Measurements from ENCODE around the gene ZFP91.
"Not testable (repeated sequence)": the region's sequence is repeated elsewhere in the genome, so short reads cannot be mapped to it uniquely, and the experiment has no call there.

Gene ZFP91
- 48.4 to 126 (median 88.9) reads per million in 9 experiments for total RNA-seq

- peaks cover 45 to 62% of the 10 kb centered on the region in 2 donors for H3K4me1 Mint-ChIP-seq (ENCODE audit: low read depth in 2 of 2)
- peak within 1 kb of the TSS; percentile 90 to 92 for H3K4me3 Mint-ChIP-seq
- peak; percentile 53 for ATAC-seq (replicated peaks)
- H3K27ac Mint-ChIP-seq, result peak within 1 kb of the TSS; percentile 100
- H3K9me3 Mint-ChIP-seq, result no peaks in the 10 kb centered on the region
- peak; percentile 88 to 91 (median 88) for DNase-seq
- peaks cover 57% of the 10 kb centered on the region for H3K36me3 Mint-ChIP-seq (ENCODE audit: insufficient read depth)
- no peaks in the 10 kb centered on the region for H3K27me3 Mint-ChIP-seq
Observed at GRCh38 chr11:58578635-58579191, at the start of gene ZFP91. Gene ZFP91, plus strand, starts transcription at chr11:58579063. Its CDS starts 219 bp downstream, at chr11:58579282.

DNA sequence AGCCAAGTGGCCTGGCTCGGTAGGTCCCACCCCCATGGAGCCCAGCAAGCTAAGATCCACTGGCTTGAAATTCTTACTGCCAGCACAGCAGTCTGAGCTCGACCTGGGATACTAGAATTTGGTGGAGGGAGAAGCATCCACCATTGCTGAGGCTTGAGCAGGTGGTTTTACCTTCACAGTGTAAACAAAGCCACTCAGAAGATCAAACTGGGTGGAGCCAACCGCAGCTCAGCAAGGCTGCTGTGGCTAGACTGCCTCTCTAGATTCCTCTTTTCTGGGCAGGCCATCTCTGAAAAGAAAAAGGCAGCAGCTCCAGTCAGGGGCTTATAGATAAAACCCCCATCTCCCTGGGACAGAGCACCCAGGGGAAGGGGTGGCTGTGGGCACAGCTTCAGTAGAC is 48.6 kb upstream of the ZFP91 start:
- peak overlapping the region; percentile 35 to 70 for H3K27ac Mint-ChIP-seq
- peaks cover 53% of the 10 kb centered on the region for H3K36me3 Mint-ChIP-seq (ENCODE audit: insufficient read depth)
- peaks cover 22 to 24% of the 10 kb centered on the region in 2 donors for H3K4me1 Mint-ChIP-seq (ENCODE audit: low read depth in 2 of 2)
- H3K4me3 Mint-ChIP-seq, result peak overlapping the region in 1 of 2 donors; percentile 35
- DNase-seq, result no peak
- H3K27me3 Mint-ChIP-seq, result no peaks in the 10 kb centered on the region
- H3K9me3 Mint-ChIP-seq, result no peaks in the 10 kb centered on the region
- ATAC-seq (replicated peaks), result peak; percentile 49

- DNase-seq (no peak), ATAC-seq (replicated peaks) (no peak)
- Mint-ChIP-seq H3K27me3 (no peaks in the 10 kb centered on the region), H3K27ac (no peak overlapping the region), H3K4me1 (ENCODE audit: low read depth in 2 of 2) (peaks cover 24 to 31% of the 10 kb centered on the region in 2 donors), H3K9me3 (no peaks in the 10 kb centered on the region), H3K36me3 (ENCODE audit: insufficient read depth) (peaks cover 56% of the 10 kb centered on the region), H3K4me3 (no peak overlapping the region)
Observed at GRCh38 chr11:58531865-58532341, 47.0 kb upstream of the ZFP91 start.

DNA sequence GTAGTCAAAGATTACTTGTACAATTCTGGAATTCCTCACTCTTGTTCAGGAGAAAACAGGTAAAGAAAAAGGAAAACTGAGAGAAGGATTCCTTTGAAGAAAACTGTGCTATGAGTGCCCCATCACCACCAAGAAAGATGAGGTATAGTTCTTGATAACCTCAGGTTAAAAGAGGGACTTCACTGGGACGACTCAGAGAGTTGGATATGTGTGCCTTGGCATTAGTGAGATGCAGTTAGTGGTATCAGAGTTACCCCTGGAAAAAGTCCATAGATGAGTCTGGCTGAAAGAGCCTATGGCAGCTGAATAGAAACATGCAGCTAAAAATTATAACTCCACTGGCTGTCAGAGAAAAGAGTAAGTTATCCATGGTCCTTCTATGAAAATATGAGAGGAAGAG is 32.0 kb upstream of the ZFP91 start:
- no peak for DNase-seq
- Mint-ChIP-seq H3K4me3 (no peak overlapping the region), H3K4me1 (ENCODE audit: low read depth in 2 of 2) (peaks cover 3 to 5% of the 10 kb centered on the region in 2 donors), H3K9me3 (no peaks in the 10 kb centered on the region), H3K27me3 (no peaks in the 10 kb centered on the region), H3K36me3 (ENCODE audit: insufficient read depth) (peaks cover 73% of the 10 kb centered on the region), H3K27ac (peak overlapping the region; percentile 59 to 88)
- ATAC-seq (replicated peaks), result no peak

DNA sequence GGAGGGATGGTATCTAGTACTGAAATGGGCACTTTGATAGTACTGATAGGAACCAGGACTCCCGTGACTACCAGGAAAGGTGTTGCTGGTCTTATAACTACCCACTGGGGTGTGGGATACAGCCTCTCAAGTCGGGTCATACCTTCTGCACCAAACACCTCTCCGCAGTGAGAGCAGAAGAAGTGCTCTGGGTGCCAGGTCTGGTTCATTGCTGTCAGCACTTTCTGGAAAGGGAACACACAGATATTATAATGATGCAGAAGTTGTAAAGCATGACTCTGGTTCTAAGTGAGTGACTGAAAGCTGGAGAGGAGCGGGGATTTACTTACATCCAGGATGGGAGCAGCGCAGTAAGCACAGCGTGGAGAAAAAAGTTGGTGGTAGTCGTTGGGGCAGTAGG is 29.2 kb upstream of the ZFP91 start:
- peak overlapping the region; percentile 65 to 73 for H3K27ac Mint-ChIP-seq
- H3K36me3 Mint-ChIP-seq (ENCODE audit: insufficient read depth), result peaks cover 92% of the 10 kb centered on the region
- ATAC-seq (replicated peaks) (no peak), DNase-seq (no peak)
- peaks cover 6 to 14% of the 10 kb centered on the region in 2 donors for H3K4me1 Mint-ChIP-seq (ENCODE audit: low read depth in 2 of 2)
- no peaks in the 10 kb centered on the region for H3K27me3 Mint-ChIP-seq
- H3K9me3 Mint-ChIP-seq, result no peaks in the 10 kb centered on the region
- H3K4me3 Mint-ChIP-seq, result no peak overlapping the region

DNA sequence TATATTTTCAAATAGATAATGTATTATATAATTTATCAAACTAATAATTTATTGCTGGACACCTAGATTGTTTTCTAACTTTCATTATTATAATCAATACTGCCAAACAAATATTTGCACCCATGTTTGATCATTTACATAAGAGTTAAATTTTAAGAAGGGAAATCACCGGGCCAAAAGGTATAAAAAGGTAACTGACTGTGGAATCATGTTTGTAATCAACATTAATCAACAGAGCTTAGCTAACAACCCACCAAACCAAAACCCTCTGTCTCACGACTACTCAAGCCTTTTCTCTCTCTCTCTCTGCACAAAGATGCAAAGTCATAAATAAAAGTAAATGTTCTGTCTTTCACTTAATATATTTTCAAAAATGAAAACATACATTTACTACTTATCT is 18.0 kb upstream of the ZFP91 start:
- peaks cover 38 to 58% of the 10 kb centered on the region in 2 donors for H3K4me1 Mint-ChIP-seq (ENCODE audit: low read depth in 2 of 2)
- H3K36me3 Mint-ChIP-seq (ENCODE audit: insufficient read depth), result peaks cover 68% of the 10 kb centered on the region
- H3K4me3 Mint-ChIP-seq, result no peak overlapping the region
- H3K9me3 Mint-ChIP-seq, result no peaks in the 10 kb centered on the region
- no peak for ATAC-seq (replicated peaks)
- no peaks in the 10 kb centered on the region for H3K27me3 Mint-ChIP-seq
- H3K27ac Mint-ChIP-seq, result peak overlapping the region; percentile 69 to 77
- DNase-seq, result no peak

- H3K27me3 Mint-ChIP-seq, result no peaks in the 10 kb centered on the region
- H3K4me1 Mint-ChIP-seq (ENCODE audit: low read depth in 2 of 2), result peaks cover 38 to 57% of the 10 kb centered on the region in 2 donors
- H3K4me3 Mint-ChIP-seq, result peak overlapping the region; percentile 7 to 13
- peak overlapping the region; percentile 69 to 77 for H3K27ac Mint-ChIP-seq
- no peak for ATAC-seq (replicated peaks)
- no peak for DNase-seq
- peaks cover 66% of the 10 kb centered on the region for H3K36me3 Mint-ChIP-seq (ENCODE audit: insufficient read depth)
- H3K9me3 Mint-ChIP-seq, result no peaks in the 10 kb centered on the region
Observed at GRCh38 chr11:58561394-58562098, 17.3 kb upstream of the ZFP91 start.

GRCh38 chr11:58562375-58562800 is 16.5 kb upstream of the ZFP91 start:
- H3K36me3 Mint-ChIP-seq (ENCODE audit: insufficient read depth), result peaks cover 63% of the 10 kb centered on the region
- H3K27me3 Mint-ChIP-seq, result no peaks in the 10 kb centered on the region
- H3K4me3 Mint-ChIP-seq, result peak overlapping the region; percentile 7 to 28
- peak overlapping the region; percentile 69 to 77 for H3K27ac Mint-ChIP-seq
- ATAC-seq (replicated peaks) (peak; percentile 81), DNase-seq (no peak)
- no peaks in the 10 kb centered on the region for H3K9me3 Mint-ChIP-seq
- H3K4me1 Mint-ChIP-seq (ENCODE audit: low read depth in 2 of 2), result peaks cover 31 to 49% of the 10 kb centered on the region in 2 donors

DNA sequence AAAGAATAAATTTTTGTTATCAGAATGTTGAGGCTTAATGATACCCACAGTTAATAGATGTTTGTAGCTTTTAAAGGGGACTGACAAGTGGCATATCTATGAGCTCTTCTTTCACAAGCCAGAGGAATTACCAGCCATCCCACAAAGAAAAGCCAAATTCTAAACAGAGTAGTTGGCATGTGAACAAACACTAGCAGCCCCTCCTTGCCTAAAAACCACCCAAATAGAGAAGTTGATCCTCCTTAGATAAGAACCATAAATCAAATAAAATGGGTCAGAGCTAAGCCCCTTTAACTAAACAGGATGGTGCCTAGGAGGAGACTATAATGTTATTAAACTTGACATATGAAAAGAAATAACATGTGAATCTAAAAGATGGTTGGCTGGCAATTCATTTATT is 14.6 kb upstream of the ZFP91 start:
- Mint-ChIP-seq H3K27ac (peak overlapping the region; percentile 69 to 77), H3K27me3 (no peaks in the 10 kb centered on the region), H3K36me3 (ENCODE audit: insufficient read depth) (peaks cover 71% of the 10 kb centered on the region), H3K9me3 (no peaks in the 10 kb centered on the region), H3K4me3 (peak overlapping the region; percentile 38 to 49), H3K4me1 (ENCODE audit: low read depth in 2 of 2) (peaks cover 37 to 57% of the 10 kb centered on the region in 2 donors)
- no peak for DNase-seq
- ATAC-seq (replicated peaks), result peak; percentile 30

- peak overlapping the region; percentile 35 to 80 for H3K27ac Mint-ChIP-seq
- DNase-seq, result peak; percentile 75 to 82 (median 77)
- no peaks in the 10 kb centered on the region for H3K9me3 Mint-ChIP-seq
- peaks cover 26 to 53% of the 10 kb centered on the region in 2 donors for H3K4me1 Mint-ChIP-seq (ENCODE audit: low read depth in 2 of 2)
- H3K36me3 Mint-ChIP-seq (ENCODE audit: insufficient read depth), result peaks cover 76% of the 10 kb centered on the region
- ATAC-seq (replicated peaks), result peak; percentile 99
- H3K4me3 Mint-ChIP-seq, result peak overlapping the region; percentile 16 to 21
- H3K27me3 Mint-ChIP-seq, result no peaks in the 10 kb centered on the region
Observed at GRCh38 chr11:58567889-58568512, 10.9 kb upstream of the ZFP91 start.

GRCh38 chr11:58572906-58573305 is 6.0 kb upstream of the ZFP91 start:
- H3K4me3 Mint-ChIP-seq, result peak overlapping the region; percentile 90 to 92
- not testable (repeated sequence) for H3K9me3 Mint-ChIP-seq; DNase-seq; ATAC-seq (replicated peaks); H3K27me3 Mint-ChIP-seq
- H3K27ac Mint-ChIP-seq, result peak overlapping the region; percentile 97 to 100
- H3K4me1 Mint-ChIP-seq (ENCODE audit: low read depth in 2 of 2), result peaks cover 48 to 68% of the 10 kb centered on the region in 2 donors
- H3K36me3 Mint-ChIP-seq (ENCODE audit: insufficient read depth), result peaks cover 72% of the 10 kb centered on the region

- Mint-ChIP-seq H3K36me3 (ENCODE audit: insufficient read depth) (peaks cover 72% of the 10 kb centered on the region), H3K9me3 (no peaks in the 10 kb centered on the region), H3K4me3 (peak overlapping the region; percentile 90 to 92), H3K27ac (peak overlapping the region; percentile 97 to 100), H3K27me3 (no peaks in the 10 kb centered on the region), H3K4me1 (ENCODE audit: low read depth in 2 of 2) (peaks cover 45 to 61% of the 10 kb centered on the region in 2 donors)
- peak; percentile 36 for ATAC-seq (replicated peaks)
- DNase-seq, result peak; percentile 15 to 34 (median 21)
Observed at GRCh38 chr11:58573451-58574104, 5.3 kb upstream of the ZFP91 start.

- H3K27ac Mint-ChIP-seq, result peak overlapping the region; percentile 97 to 100
- no peaks in the 10 kb centered on the region for H3K27me3 Mint-ChIP-seq
- H3K4me1 Mint-ChIP-seq (ENCODE audit: low read depth in 2 of 2), result peaks cover 46 to 56% of the 10 kb centered on the region in 2 donors
- H3K36me3 Mint-ChIP-seq (ENCODE audit: insufficient read depth), result peaks cover 72% of the 10 kb centered on the region
- peak overlapping the region; percentile 90 to 92 for H3K4me3 Mint-ChIP-seq
- H3K9me3 Mint-ChIP-seq, result no peaks in the 10 kb centered on the region
- ATAC-seq (replicated peaks) (no peak), DNase-seq (no peak)
Observed at GRCh38 chr11:58574881-58575280, 4.0 kb upstream of the ZFP91 start.
